T-helper 1 cell treated with Interleukin-12 subunit alpha and Interleukin-12 subunit beta and Interleukin-4 antibody, amounts not matched to agents 30 μg/mL and 1 μg/mL, for 36 hours (primary cell): ENCODE measurements around the gene ANKRD1.

Experiments used
- H3K27ac Mint-ChIP-seq: one replicate; pipeline ENCODE4 v1.8.0; 2021; ENCODE audit warnings: mild to moderate bottlenecking, mixed read lengths
- H3K27me3 Mint-ChIP-seq: one replicate; pipeline ENCODE4 v1.8.0; 2021; ENCODE audit warnings: low read depth, mixed read lengths
- H3K36me3 Mint-ChIP-seq: one replicate; pipeline ENCODE4 v1.8.0; 2021; ENCODE audit warnings: low read depth, mixed read lengths
- H3K4me1 Mint-ChIP-seq: one replicate; pipeline ENCODE4 v1.8.0; 2021; ENCODE audit warnings: low read depth, mixed read lengths
- H3K4me3 Mint-ChIP-seq: one replicate; pipeline ENCODE4 v1.8.0; 2021; ENCODE audit warnings: mild to moderate bottlenecking, moderate library complexity, mixed read lengths
- H3K9me3 Mint-ChIP-seq: one replicate; pipeline ENCODE4 v1.8.0; 2021; ENCODE audit warnings: mixed read lengths

The ANKRD1 gene

DNA sequence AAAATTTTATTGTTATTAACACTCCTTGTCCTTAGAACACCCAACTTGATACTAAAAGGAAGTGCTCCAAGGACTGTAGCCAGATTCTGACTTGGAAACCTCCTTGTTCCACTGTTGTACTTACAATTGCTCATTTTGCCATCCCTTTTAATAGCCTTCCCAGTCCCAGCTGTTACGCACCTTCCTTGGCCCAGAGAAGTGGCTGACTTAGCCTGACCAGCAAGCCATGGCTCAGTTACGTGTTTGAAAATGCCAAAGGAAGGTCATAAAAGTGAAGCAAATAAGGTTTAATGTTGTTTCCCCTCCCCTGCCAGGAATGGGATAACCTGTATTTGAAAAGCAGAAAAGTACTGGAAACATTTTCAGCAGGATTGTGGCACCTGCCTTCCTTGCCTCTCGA is 3.7 kb upstream of the ANKRD1 start:
- Mint-ChIP-seq H3K4me1 (no peaks in the 10 kb centered on the region), H3K36me3 (no peaks in the 10 kb centered on the region), H3K27ac (no peak overlapping the region), H3K4me3 (no peak overlapping the region), H3K9me3 (no peaks in the 10 kb centered on the region), H3K27me3 (peaks cover 38% of the 10 kb centered on the region)

DNA sequence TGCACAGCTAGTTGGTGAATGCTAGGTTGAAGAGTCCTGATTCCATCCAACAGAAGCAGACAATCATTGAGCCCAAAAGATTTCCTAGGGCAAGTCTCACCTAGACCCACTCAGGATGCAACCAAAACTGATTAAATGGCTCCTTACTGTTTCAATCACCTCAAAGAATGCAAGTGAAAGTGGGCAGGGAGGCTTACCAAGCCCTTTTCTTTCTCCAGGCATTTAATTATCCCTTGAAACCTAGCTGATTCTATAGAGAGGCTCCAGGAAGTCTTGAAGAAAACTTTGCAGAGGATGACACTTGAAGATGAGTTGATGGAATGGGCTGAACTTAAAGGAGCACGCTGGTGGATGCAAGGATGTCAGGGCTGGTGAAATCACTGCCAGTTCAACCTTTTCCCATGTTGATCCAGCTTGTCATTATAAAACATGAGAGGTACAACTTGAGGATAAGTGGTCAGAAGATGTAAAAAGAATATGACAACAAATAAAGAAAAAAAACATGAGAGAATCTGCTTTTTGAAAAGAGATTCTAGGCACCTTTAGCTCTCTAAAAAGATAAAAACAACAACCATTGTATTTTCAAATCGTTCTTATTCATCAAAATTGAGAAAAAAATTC is 2.3 kb upstream of the ANKRD1 start:
- peaks cover 32% of the 10 kb centered on the region for H3K27me3 Mint-ChIP-seq
- no peak overlapping the region for H3K4me3 Mint-ChIP-seq
- H3K27ac Mint-ChIP-seq = no peak overlapping the region
- no peaks in the 10 kb centered on the region for H3K36me3 Mint-ChIP-seq
- H3K4me1 Mint-ChIP-seq = no peaks in the 10 kb centered on the region
- H3K9me3 Mint-ChIP-seq = no peaks in the 10 kb centered on the region

DNA sequence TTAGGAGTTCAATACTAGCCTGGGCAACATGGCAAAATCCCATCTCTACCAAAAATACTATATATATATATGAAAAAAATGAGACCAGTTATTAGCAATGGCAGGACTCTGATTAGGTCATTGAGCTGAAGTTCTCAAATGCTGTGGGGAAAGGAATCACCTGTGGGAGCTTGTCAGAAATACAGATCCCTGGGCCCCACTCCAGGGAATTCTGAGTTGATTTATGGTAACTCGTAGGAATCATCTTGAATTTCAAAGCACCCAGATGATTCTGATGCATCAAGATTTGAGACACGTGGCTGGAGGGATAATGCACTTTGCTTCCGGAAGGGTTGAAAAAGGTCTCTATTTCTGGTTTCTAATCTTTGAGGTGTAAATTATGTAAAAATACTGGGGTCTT is 1.0 kb upstream of the ANKRD1 start:
- Mint-ChIP-seq H3K27ac (no peak overlapping the region), H3K9me3 (no peaks in the 10 kb centered on the region), H3K36me3 (no peaks in the 10 kb centered on the region), H3K4me1 (no peaks in the 10 kb centered on the region), H3K27me3 (peaks cover 27% of the 10 kb centered on the region), H3K4me3 (no peak overlapping the region)

DNA sequence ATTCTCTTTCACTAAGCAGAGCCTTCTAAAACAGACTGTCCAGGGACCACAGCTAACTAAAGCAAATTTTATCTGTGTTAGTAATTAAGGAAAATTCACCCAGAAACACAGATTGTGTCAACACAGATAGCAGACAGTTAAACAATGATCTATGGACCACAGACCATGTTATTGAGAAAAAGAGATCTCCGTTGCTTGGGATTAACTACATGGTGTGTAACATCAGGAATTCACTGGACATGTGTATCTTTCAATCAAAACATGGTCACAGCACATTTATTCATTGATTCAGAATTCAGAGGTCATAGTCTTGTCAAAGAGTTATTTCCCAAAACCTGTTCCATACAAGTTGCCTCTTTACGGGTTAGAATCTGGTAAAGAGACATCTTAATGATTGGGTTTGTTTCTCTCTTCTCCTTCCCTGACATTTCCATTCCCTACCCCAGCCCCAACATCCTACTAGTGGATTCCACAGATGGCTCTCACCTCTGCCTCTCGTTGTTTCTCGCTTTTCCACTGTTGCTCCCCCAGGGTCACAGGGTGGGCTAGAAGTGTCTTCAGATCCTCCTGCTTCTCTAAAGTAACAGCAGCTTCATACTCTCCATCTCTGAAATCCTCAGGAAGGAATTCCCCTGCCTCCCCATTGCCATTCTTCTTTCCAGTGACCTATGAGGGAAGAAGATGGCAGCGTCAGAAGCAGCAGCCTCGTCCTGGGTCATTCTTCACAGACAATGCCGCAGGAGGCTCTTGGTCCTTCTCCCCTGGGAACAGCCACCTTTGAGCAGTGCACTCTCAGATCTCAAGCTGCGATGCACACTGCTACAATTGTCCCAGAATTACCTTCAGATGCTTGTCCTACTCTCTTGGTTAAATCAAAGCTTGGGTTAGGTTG is 958 bp downstream of the ANKRD1 start:
- peaks cover 27% of the 10 kb centered on the region for H3K27me3 Mint-ChIP-seq
- H3K36me3 Mint-ChIP-seq = no peaks in the 10 kb centered on the region

DNA sequence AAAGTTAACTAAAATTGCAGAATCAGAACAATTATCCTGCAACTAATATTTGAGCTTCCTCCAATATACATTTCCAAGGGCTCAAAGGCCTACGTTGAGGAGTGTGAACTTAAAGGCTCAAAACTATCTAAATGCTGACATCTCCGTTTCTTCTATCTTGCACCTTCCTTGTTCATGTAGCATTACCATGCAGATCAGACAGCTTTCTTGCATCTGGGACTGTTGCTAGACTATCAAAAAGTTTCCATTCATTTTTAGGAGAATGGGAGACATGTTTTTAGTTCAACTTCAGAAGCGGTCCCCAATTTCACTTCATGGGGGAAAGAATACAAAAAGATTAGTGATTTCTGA is 2.9 kb downstream of the ANKRD1 start:
- H3K4me1 Mint-ChIP-seq = no peaks in the 10 kb centered on the region
- peaks cover 24% of the 10 kb centered on the region for H3K27me3 Mint-ChIP-seq
- no peaks in the 10 kb centered on the region for H3K36me3 Mint-ChIP-seq
- no peak overlapping the region for H3K4me3 Mint-ChIP-seq
- no peaks in the 10 kb centered on the region for H3K9me3 Mint-ChIP-seq
- no peak overlapping the region for H3K27ac Mint-ChIP-seq

More for the DNA sequence above, 958 bp downstream of the ANKRD1 start:
- no peaks in the 10 kb centered on the region for H3K4me1 Mint-ChIP-seq
- no peak overlapping the region for H3K4me3 Mint-ChIP-seq
- H3K27ac Mint-ChIP-seq = no peak overlapping the region
- H3K9me3 Mint-ChIP-seq = no peaks in the 10 kb centered on the region

DNA sequence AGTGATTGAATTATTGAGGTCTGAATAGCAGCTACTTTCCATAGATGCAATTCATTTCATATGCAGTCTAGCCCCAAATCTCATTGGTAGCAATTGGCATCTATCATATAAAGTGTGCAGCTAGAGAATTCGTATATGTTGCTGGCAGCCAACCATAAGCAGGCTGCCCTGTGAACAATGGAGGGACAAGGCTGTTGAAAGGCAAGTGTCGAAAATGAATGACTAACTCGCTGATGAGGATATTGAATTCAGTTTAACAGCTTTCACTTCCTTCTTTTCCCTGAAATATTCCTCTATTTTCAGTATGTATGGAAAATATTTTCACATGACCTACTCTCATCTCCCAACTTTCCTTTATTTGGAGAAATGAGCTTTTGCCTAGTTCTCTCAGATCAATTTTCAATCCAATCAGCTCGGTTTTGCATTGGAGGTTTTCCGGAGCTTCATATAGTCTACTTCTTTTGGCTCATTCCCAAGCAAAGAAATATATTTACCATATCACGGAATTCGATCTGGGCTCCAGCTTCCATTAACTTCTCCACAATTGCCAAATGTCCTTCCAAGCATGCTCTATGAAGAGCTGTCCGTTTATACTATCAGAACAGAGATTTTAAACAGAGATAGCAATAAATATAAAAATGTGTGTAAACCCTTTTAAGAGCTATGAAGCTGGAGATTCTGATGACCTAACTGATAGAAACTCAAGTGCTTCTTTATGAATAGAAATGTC is 3.5 kb downstream of the ANKRD1 start:
- H3K4me3 Mint-ChIP-seq = no peak overlapping the region
- peaks cover 24% of the 10 kb centered on the region for H3K27me3 Mint-ChIP-seq
- H3K27ac Mint-ChIP-seq = no peak overlapping the region
- H3K36me3 Mint-ChIP-seq = no peaks in the 10 kb centered on the region
- H3K4me1 Mint-ChIP-seq = no peaks in the 10 kb centered on the region
- no peaks in the 10 kb centered on the region for H3K9me3 Mint-ChIP-seq

DNA sequence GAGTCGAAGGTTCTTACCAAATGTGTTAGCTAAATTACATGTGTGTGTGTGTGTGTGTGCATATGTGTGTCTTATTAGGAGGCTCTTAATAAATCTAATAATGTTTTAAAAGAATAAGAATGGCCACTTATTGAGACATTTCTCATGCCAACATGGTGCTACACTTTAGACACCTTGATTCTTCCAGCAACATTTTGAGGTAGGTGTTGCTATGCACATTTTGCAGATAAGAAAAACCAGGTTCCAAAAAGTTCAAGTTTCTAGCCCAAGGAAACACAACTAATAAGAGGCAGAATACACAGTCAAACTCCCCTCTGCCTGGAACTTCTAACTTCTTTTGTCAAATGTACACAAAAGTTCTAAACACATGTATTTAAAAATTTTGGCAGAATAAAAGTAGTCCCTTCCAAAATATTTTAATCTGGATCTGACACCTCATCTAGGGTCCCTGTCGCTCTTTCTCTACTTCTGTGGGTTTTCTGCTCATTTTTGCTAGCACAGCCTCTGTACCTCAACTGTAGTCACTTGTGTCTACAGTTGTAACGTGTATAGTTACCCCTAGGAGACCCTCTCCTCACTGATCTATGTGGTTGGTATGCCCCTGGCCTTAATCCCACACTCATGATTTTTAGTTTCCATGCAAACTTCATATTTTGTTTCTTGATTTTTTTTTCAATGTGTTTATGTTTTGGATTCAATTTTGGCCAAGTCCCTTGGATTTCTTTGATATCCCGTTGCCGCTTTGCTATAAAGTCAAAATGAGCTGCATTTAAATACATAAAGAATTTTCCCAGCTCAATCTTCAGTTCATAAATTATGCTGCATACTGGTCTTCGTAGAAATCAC is 4.3 kb downstream of the ANKRD1 start:
- Mint-ChIP-seq H3K4me1 (peaks cover 2% of the 10 kb centered on the region), H3K36me3 (no peaks in the 10 kb centered on the region), H3K4me3 (no peak overlapping the region), H3K9me3 (no peaks in the 10 kb centered on the region), H3K27me3 (peaks cover 24% of the 10 kb centered on the region), H3K27ac (no peak overlapping the region)

DNA sequence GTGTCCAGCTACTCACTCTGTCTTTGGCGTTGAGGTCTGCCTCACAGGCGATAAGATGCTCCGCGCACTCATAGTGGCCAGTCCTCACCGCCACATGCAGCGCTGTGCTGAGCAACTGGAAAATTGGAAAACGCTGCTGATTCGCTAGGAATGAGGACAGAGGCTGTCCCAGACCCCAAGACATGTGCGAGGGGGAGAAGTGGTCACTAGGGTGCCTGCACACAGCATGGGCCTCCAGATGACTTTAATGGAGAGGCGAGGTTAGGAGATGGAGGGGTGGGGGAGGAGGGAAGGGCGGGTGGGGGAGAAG is 5.2 kb downstream of the ANKRD1 start:
- no peak overlapping the region for H3K4me3 Mint-ChIP-seq
- H3K9me3 Mint-ChIP-seq = no peaks in the 10 kb centered on the region
- H3K36me3 Mint-ChIP-seq = no peaks in the 10 kb centered on the region
- peaks cover 20% of the 10 kb centered on the region for H3K27me3 Mint-ChIP-seq
- H3K27ac Mint-ChIP-seq = no peak overlapping the region
- H3K4me1 Mint-ChIP-seq = peaks cover 2% of the 10 kb centered on the region

DNA sequence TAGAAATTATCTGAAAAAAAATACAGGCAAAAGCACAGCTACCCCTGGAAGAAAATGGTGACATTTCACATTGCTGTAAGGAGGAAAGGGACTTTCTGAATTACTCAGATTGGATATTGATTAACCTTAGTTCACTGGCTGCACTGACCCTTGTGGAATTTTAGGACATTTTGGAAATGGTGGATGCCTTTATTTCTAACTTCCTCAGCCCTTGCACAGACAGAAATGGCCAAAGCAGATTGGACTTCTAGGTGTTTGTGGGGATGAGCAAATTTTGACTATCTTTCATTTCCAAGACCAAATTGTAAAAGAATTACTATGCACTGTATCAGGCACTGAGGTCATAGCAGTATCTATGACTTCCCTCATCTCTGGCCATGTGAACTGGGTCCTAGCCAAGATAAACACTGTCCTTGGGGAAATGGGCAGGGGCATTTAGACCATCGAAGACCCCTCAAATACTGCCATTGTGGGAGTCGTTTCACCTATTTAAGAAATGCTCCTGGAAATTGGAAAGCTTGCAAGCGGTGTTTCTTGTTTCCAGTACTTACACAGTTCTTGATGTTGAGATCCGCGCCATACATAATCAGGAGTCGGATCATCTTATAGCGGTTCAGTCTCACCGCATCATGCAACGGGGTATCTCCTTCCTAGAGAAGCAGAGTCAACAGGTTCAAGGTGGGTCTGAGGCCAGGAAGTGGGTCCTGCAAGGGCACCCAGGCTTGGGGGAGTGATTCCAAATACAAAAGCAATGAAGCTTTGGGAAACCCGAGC is 5.7 kb downstream of the ANKRD1 start:
- no peak overlapping the region for H3K27ac Mint-ChIP-seq
- no peak overlapping the region for H3K4me3 Mint-ChIP-seq
- H3K9me3 Mint-ChIP-seq = no peaks in the 10 kb centered on the region
- H3K27me3 Mint-ChIP-seq = peaks cover 15% of the 10 kb centered on the region
- no peaks in the 10 kb centered on the region for H3K36me3 Mint-ChIP-seq
- H3K4me1 Mint-ChIP-seq = peaks cover 2% of the 10 kb centered on the region

DNA sequence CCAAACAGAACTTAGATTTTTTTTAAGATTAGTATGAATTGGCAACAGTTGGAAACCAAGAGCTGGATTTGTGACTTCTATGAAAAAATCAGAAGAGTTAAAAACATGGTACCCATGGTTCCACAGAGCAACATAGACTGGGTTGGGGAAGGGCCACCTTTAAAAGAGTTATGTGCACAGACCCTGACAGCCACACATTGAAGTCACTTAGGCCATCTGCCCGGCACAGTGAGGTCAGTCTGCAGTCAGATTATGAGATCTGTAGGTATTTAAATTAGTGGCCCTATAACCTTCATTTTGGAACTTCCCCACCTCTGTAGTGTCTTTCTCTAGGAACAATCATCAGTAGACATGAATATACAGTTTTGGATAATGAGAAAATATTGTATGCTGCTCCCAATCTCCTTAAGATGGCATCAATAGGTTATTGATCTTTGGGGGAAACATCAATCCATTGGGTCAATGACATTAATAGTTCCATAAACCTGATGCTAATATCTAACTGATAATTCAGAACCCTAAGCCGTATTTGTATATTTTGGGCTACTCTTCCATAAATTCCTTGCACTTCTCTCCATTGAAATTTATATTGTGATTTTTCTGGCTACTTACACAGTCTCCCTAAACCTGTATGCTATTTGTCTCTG is 7.0 kb downstream of the ANKRD1 start:
- H3K4me3 Mint-ChIP-seq = no peak overlapping the region
- peaks cover 2% of the 10 kb centered on the region for H3K4me1 Mint-ChIP-seq
- no peak overlapping the region for H3K27ac Mint-ChIP-seq
- H3K27me3 Mint-ChIP-seq = peaks cover 8% of the 10 kb centered on the region
- H3K36me3 Mint-ChIP-seq = no peaks in the 10 kb centered on the region
- no peaks in the 10 kb centered on the region for H3K9me3 Mint-ChIP-seq

DNA sequence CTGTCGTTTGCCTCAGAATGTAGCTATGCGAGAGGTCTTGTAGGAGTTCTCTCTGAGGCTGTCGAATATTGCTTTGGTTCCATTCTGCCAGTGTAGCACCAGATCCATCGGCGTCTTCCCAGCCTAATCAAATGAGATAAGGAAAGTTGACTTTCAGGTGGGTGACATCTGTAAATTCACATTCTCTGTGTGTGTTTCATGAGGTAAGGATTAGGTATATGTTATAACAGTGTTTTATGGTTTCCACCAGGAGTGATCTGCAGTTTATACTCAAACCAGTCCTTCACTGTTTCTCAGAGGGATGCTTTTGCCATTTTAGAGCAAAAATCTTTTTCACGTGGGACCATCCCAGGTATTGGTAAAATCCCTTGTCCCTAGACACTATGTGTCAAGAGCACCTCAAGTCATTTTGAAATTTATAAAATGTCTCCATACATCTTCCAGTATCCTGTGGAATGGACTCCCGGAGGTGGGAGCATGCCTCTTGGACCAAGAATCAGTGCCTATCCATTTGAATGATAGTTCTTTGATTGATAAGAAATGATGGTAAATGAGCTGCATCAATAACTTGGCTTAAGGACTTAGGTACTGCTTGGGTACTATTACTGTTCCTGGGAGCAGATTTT is 7.9 kb downstream of the ANKRD1 start:
- peaks cover 3% of the 10 kb centered on the region for H3K27me3 Mint-ChIP-seq
- peaks cover 2% of the 10 kb centered on the region for H3K4me1 Mint-ChIP-seq
- H3K9me3 Mint-ChIP-seq = no peaks in the 10 kb centered on the region
- H3K36me3 Mint-ChIP-seq = no peaks in the 10 kb centered on the region
- H3K4me3 Mint-ChIP-seq = no peak overlapping the region
- H3K27ac Mint-ChIP-seq = no peak overlapping the region

DNA sequence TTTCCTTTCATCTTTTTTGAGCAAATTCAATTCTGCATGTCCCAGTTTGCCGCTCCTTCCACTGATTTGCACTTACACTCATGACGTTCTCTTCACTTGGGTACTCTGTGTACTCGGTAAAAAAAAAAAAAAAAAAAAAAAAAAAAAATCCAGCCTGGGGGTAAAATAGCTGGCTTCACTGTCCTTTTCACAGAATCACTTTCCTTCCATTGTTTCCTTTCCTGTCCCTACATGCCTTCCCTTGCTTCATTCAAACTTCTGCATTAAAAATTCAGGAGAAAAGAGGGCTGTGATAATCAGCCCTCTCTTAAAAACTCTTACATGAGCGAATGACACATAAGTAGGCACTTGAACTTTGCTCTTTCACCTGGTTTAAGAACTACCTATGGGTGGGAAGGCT is 8.7 kb downstream of the ANKRD1 start:
- Mint-ChIP-seq H3K9me3 (no peaks in the 10 kb centered on the region), H3K27me3 (no peaks in the 10 kb centered on the region), H3K27ac (no peak overlapping the region), H3K36me3 (no peaks in the 10 kb centered on the region), H3K4me3 (no peak overlapping the region), H3K4me1 (peaks cover 2% of the 10 kb centered on the region)
